BLaER1 treated with 17β-estradiol and CSF1 and Interleukin-3, amounts not matched to agents 10 nM and 100 nM (cell line): ENCODE measurements around the gene EXOC6.
A peak's percentile ranks its signal among the peaks of the same experiment; 100 is the strongest.

ENCODE experiments used
- H3K27ac ChIP-seq, 11 experiments: shearing (Covaris generic); formaldehyde crosslinking; 2 replicates each; pipeline ENCODE4 v1.8.1; 2022
- H3K27me3 ChIP-seq, 11 experiments: shearing (Covaris generic); formaldehyde crosslinking; 2 replicates each; pipeline ENCODE4 v1.8.1; 2022
- H3K36me3 ChIP-seq, 11 experiments: shearing (Covaris generic); formaldehyde crosslinking; 2 replicates each; pipeline ENCODE4 v1.8.1; 2022
- H3K4me1 ChIP-seq, 10 experiments: shearing (Covaris generic); formaldehyde crosslinking; 2 replicates each; pipeline ENCODE4 v1.8.1; 2022
- H3K4me2 ChIP-seq, 11 experiments: shearing (Covaris generic); formaldehyde crosslinking; 2 replicates each; pipeline ENCODE4 v1.8.1; 2022
- H3K4me3 ChIP-seq, 10 experiments: shearing (Covaris generic); formaldehyde crosslinking; 2 replicates each; pipeline ENCODE4 v1.8.1; 2022
- H3K9ac ChIP-seq, 11 experiments: shearing (Covaris generic); formaldehyde crosslinking; 2 replicates each; pipeline ENCODE4 v1.8.1; 2022
- H3K9me3 ChIP-seq, 11 experiments: shearing (Covaris generic); formaldehyde crosslinking; replicated peaks in 1 of 11; 2 replicates each; pipeline ENCODE4 v1.8.1; 2022
- H4K20me1 ChIP-seq, 11 experiments: shearing (Covaris generic); formaldehyde crosslinking; 2 replicates each; pipeline ENCODE4 v1.8.1; 2022
- Cebpa-rat ChIP-seq, 11 experiments: shearing (Covaris generic); IDR thresholded peaks; 2 replicates each; pipeline ENCODE4 v1.8.1; 2022

EXOC6 gene

GRCh38 chr10:92880233-92880861 lies 32.0 kb downstream of the EXOC6 start:
- no peak overlapping the region for H3K27ac ChIP-seq
- TF ChIP-seq Cebpa-rat (IDR thresholded peaks at IDR 0.05) = no peak
- H3K4me1 ChIP-seq = peaks cover 12 to 26% (median 20%) of the 10 kb centered on the region in 10 experiments; a peak in 19 of 20 replicates
- H3K36me3 ChIP-seq = no peaks in the 10 kb centered on the region
- H3K9ac ChIP-seq = peak overlapping the region in 1 of 11 experiments; percentile 7; a peak in 1 of 22 replicates
- peak overlapping the region in 4 of 11 experiments; percentile 3 to 31 (median 18); a peak in 3 of 22 replicates for H3K4me2 ChIP-seq
- H3K27me3 ChIP-seq = no peaks in the 10 kb centered on the region
- H3K9me3 ChIP-seq = no peaks in the 10 kb centered on the region
- peaks cover 0 to 41% (median 20%) of the 10 kb centered on the region in 11 experiments; a peak in 13 of 22 replicates for H4K20me1 ChIP-seq
- H3K4me3 ChIP-seq = no peak overlapping the region

DNA sequence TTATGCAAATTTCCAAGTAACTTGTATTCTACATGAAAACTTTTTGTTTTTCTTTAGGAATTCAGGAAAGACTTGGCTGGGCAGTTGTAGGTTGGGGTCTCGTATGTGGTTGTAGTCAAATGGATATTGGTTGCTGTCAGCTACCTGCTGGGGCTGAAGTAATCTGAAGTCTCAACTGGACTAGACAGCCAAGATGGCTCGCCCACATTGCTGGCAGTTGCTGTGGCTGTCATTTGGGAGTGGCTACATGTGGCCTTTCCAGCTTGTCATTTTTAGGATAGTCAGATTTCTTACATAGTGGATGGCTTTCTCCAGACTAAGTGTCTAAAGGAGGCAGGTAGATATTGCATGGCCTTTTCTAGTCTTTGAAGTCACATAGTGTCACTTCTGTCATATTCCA lies 32.6 kb downstream of the EXOC6 start:
- Histone ChIP-seq H3K9me3 (no peaks in the 10 kb centered on the region), H3K36me3 (no peaks in the 10 kb centered on the region), H3K4me1 (peaks cover 12 to 26% (median 20%) of the 10 kb centered on the region in 10 experiments; a peak in 19 of 20 replicates), H3K27ac (no peak overlapping the region), H3K9ac (peak overlapping the region in 1 of 11 experiments; percentile 7; a peak in 1 of 22 replicates), H3K4me3 (no peak overlapping the region), H4K20me1 (peaks cover 0 to 45% (median 20%) of the 10 kb centered on the region in 11 experiments; a peak in 14 of 22 replicates), H3K4me2 (peak overlapping the region in 4 of 11 experiments; percentile 3 to 31 (median 18); a peak in 3 of 22 replicates), H3K27me3 (no peaks in the 10 kb centered on the region)
- TF ChIP-seq Cebpa-rat (IDR thresholded peaks at IDR 0.05) = no peak

DNA sequence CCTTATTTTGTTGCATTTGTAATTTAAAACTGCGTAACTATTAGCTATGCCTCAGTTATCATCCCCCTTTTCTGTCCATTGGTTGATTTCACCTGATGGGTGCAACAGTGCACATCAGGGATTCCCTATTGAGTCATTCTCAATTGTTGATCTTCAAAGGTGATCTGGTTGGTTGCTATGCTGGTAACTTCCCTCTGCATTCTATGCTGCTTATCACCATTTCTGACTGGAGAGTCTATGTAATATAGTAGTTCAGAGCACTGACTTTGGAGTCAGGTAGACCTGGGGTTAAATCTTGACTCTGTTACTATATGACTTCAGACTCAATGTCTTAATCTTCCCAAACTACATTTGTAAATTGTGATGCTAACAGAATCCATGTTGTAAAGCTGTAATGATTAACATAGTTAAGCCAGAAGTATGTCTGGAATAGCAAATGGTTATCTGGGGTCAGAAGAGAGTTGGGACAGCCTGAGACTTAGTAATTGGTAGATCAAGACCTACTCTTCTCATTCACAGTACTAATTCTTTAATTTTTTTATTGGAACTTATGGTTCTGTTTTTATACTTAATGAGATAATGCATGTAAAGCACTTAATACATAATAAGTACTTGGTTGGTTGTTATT lies 38.1 kb downstream of the EXOC6 start:
- TF ChIP-seq Cebpa-rat (IDR thresholded peaks at IDR 0.05) = no peak

GRCh38 chr10:92890471-92890870 lies 42.2 kb downstream of the EXOC6 start:
- Histone ChIP-seq H3K27me3 (no peaks in the 10 kb centered on the region), H3K4me1 (0 out of 20 replicates have a peak, but pooled peaks cover 0 to 4% (median 0%) of the 10 kb centered on the region in 10 experiments), H3K36me3 (0 out of 22 replicates have a peak, but pooled peaks cover 0 to 3% (median 0%) of the 10 kb centered on the region in 11 experiments), H3K9ac (no peak overlapping the region), H4K20me1 (peaks cover 0 to 27% (median 9%) of the 10 kb centered on the region in 11 experiments; a peak in 12 of 22 replicates), H3K4me2 (no peak overlapping the region), H3K27ac (no peak overlapping the region), H3K4me3 (no peak overlapping the region), H3K9me3 (no peaks in the 10 kb centered on the region)
- no peak for TF ChIP-seq Cebpa-rat (IDR thresholded peaks at IDR 0.05)

More for the DNA sequence above, 38.1 kb downstream of the EXOC6 start:
- H3K27me3 ChIP-seq = no peaks in the 10 kb centered on the region
- H3K36me3 ChIP-seq = no peaks in the 10 kb centered on the region
- no peak overlapping the region for H3K4me3 ChIP-seq
- H3K9ac ChIP-seq = no peak overlapping the region
- peaks cover 0 to 34% (median 8%) of the 10 kb centered on the region in 11 experiments; a peak in 14 of 22 replicates for H4K20me1 ChIP-seq
- H3K4me2 ChIP-seq = no peak overlapping the region
- H3K9me3 ChIP-seq = no peaks in the 10 kb centered on the region
- 0 out of 20 replicates have a peak, but pooled peaks cover 0 to 4% (median 0%) of the 10 kb centered on the region in 10 experiments for H3K4me1 ChIP-seq
- no peak overlapping the region for H3K27ac ChIP-seq

GRCh38 chr10:92891885-92892690 lies 43.8 kb downstream of the EXOC6 start:
- Histone ChIP-seq H3K9ac (no peak overlapping the region), H3K27me3 (no peaks in the 10 kb centered on the region), H3K4me3 (no peak overlapping the region), H4K20me1 (peaks cover 0 to 17% (median 5%) of the 10 kb centered on the region in 11 experiments; a peak in 8 of 22 replicates), H3K36me3 (peaks cover 2 to 8% (median 3%) of the 10 kb centered on the region in 11 experiments; a peak in 12 of 22 replicates), H3K4me1 (no peaks in the 10 kb centered on the region), H3K4me2 (no peak overlapping the region), H3K9me3 (no peaks in the 10 kb centered on the region), H3K27ac (no peak overlapping the region)
- no peak for TF ChIP-seq Cebpa-rat (IDR thresholded peaks at IDR 0.05)

DNA sequence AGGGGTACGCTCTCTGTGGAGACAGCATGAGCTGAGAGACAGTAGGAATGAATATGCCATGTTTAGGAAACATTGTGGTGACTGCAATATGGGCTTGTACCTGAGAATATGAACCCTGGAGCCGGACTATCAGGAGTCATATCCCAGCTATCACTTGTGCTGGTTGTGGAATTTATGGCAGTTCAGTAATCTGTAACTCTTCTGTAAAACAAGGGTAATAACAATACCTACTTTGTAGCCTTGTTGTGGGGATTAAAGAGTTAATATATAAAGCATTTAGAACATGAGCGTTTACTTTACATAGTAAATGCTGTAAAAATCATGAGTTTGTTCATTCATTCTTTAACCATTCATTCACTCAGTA lies 44.4 kb downstream of the EXOC6 start:
- Histone ChIP-seq H4K20me1 (peaks cover 0 to 12% (median 5%) of the 10 kb centered on the region in 11 experiments; a peak in 5 of 22 replicates), H3K9ac (no peak overlapping the region), H3K27ac (no peak overlapping the region), H3K27me3 (no peaks in the 10 kb centered on the region), H3K4me2 (no peak overlapping the region), H3K36me3 (peaks cover 6 to 14% (median 8%) of the 10 kb centered on the region in 11 experiments; a peak in 16 of 22 replicates), H3K4me1 (no peaks in the 10 kb centered on the region), H3K4me3 (no peak overlapping the region), H3K9me3 (no peaks in the 10 kb centered on the region)
- no peak for TF ChIP-seq Cebpa-rat (IDR thresholded peaks at IDR 0.05)

- H3K9me3 ChIP-seq = no peaks in the 10 kb centered on the region
- H3K4me3 ChIP-seq = no peak overlapping the region
- no peaks in the 10 kb centered on the region for H3K27me3 ChIP-seq
- no peaks in the 10 kb centered on the region for H3K4me1 ChIP-seq
- peaks cover 0 to 7% (median 4%) of the 10 kb centered on the region in 11 experiments; a peak in 3 of 22 replicates for H4K20me1 ChIP-seq
- H3K27ac ChIP-seq = no peak overlapping the region
- peaks cover 10 to 25% (median 13%) of the 10 kb centered on the region in 11 experiments; a peak in 16 of 22 replicates for H3K36me3 ChIP-seq
- TF ChIP-seq Cebpa-rat (IDR thresholded peaks at IDR 0.05) = no peak
- H3K4me2 ChIP-seq = no peak overlapping the region
- H3K9ac ChIP-seq = no peak overlapping the region
Measured at GRCh38 chr10:92894081-92894655, 45.8 kb downstream of the EXOC6 start.

GRCh38 chr10:92897916-92898315 lies 49.6 kb downstream of the EXOC6 start:
- no peak overlapping the region for H3K9ac ChIP-seq
- H3K4me1 ChIP-seq = peaks cover 0 to 11% (median 6%) of the 10 kb centered on the region in 10 experiments; a peak in 11 of 20 replicates
- no peak overlapping the region for H3K27ac ChIP-seq
- H3K4me3 ChIP-seq = no peak overlapping the region
- no peaks in the 10 kb centered on the region for H3K27me3 ChIP-seq
- peaks cover 0 to under 1% (median 0%) of the 10 kb centered on the region in 11 experiments; a peak in 2 of 22 replicates for H4K20me1 ChIP-seq
- TF ChIP-seq Cebpa-rat (IDR thresholded peaks at IDR 0.05) = no peak
- no peak overlapping the region for H3K4me2 ChIP-seq
- no peaks in the 10 kb centered on the region for H3K9me3 ChIP-seq
- H3K36me3 ChIP-seq = peaks cover 12 to 25% (median 14%) of the 10 kb centered on the region in 11 experiments; a peak in 16 of 22 replicates
